ENCODE data around the gene B4GALT2.
A peak's percentile ranks its signal among the peaks of the same experiment; 100 is the strongest.

B4GALT2 gene

GRCh38 chr1:43956234-43956633 lies 22.8 kb upstream of the B4GALT2 start:
- H3K4me1 Mint-ChIP-seq (ENCODE audit: low read depth): no peaks in the 10 kb centered on the region
- H3K9me3 Mint-ChIP-seq: no peaks in the 10 kb centered on the region
- no peaks in the 10 kb centered on the region for H3K27me3 Mint-ChIP-seq
- no peak overlapping the region for H3K27ac Mint-ChIP-seq
- H3K36me3 Mint-ChIP-seq (ENCODE audit: low read depth): peaks cover 17% of the 10 kb centered on the region
- no peak overlapping the region for H3K4me3 Mint-ChIP-seq

GRCh38 chr1:43957407-43958040 lies 21.5 kb upstream of the B4GALT2 start:
- H3K36me3 Mint-ChIP-seq (ENCODE audit: low read depth): peaks cover 23% of the 10 kb centered on the region
- no peaks in the 10 kb centered on the region for H3K4me1 Mint-ChIP-seq (ENCODE audit: low read depth)
- no peak overlapping the region for H3K4me3 Mint-ChIP-seq
- no peak overlapping the region for H3K27ac Mint-ChIP-seq
- H3K9me3 Mint-ChIP-seq: no peaks in the 10 kb centered on the region
- no peaks in the 10 kb centered on the region for H3K27me3 Mint-ChIP-seq

GRCh38 chr1:43958351-43959255 lies 20.4 kb upstream of the B4GALT2 start:
- Mint-ChIP-seq H3K27ac (no peak overlapping the region), H3K4me3 (no peak overlapping the region), H3K9me3 (no peaks in the 10 kb centered on the region), H3K27me3 (no peaks in the 10 kb centered on the region), H3K4me1 (ENCODE audit: low read depth) (no peaks in the 10 kb centered on the region), H3K36me3 (ENCODE audit: low read depth) (peaks cover 27% of the 10 kb centered on the region)

GRCh38 chr1:43960798-43961197 lies 18.2 kb upstream of the B4GALT2 start:
- peaks cover 23% of the 10 kb centered on the region for H3K36me3 Mint-ChIP-seq (ENCODE audit: low read depth)

GRCh38 chr1:43961692-43962091 lies 17.3 kb upstream of the B4GALT2 start:
- H3K27ac Mint-ChIP-seq: no peak overlapping the region
- no peak overlapping the region for H3K4me3 Mint-ChIP-seq
- H3K9me3 Mint-ChIP-seq: no peaks in the 10 kb centered on the region
- no peaks in the 10 kb centered on the region for H3K27me3 Mint-ChIP-seq
- no peaks in the 10 kb centered on the region for H3K4me1 Mint-ChIP-seq (ENCODE audit: low read depth)
- H3K36me3 Mint-ChIP-seq (ENCODE audit: low read depth): peaks cover 20% of the 10 kb centered on the region

More at GRCh38 chr1:43960798-43961197, 18.2 kb upstream of the B4GALT2 start:
- Mint-ChIP-seq H3K4me3 (no peak overlapping the region), H3K4me1 (ENCODE audit: low read depth) (no peaks in the 10 kb centered on the region), H3K27ac (no peak overlapping the region), H3K9me3 (no peaks in the 10 kb centered on the region), H3K27me3 (no peaks in the 10 kb centered on the region)

- H3K27ac Mint-ChIP-seq: no peak overlapping the region
- H3K36me3 Mint-ChIP-seq (ENCODE audit: low read depth): peaks cover 14% of the 10 kb centered on the region
- no peak overlapping the region for H3K4me3 Mint-ChIP-seq
- H3K27me3 Mint-ChIP-seq: no peaks in the 10 kb centered on the region
- no peaks in the 10 kb centered on the region for H3K4me1 Mint-ChIP-seq (ENCODE audit: low read depth)
- no peaks in the 10 kb centered on the region for H3K9me3 Mint-ChIP-seq
These were observed 16.7 kb upstream of the B4GALT2 start for GRCh38 chr1:43962324-43962723.

- Mint-ChIP-seq H3K9me3 (no peaks in the 10 kb centered on the region), H3K27me3 (no peaks in the 10 kb centered on the region), H3K27ac (no peak overlapping the region), H3K4me3 (no peak overlapping the region), H3K36me3 (ENCODE audit: low read depth) (peaks cover 14% of the 10 kb centered on the region), H3K4me1 (ENCODE audit: low read depth) (no peaks in the 10 kb centered on the region)
These were observed 16.0 kb upstream of the B4GALT2 start for GRCh38 chr1:43963006-43963405.

- Mint-ChIP-seq H3K4me3 (no peak overlapping the region), H3K9me3 (no peaks in the 10 kb centered on the region), H3K4me1 (ENCODE audit: low read depth) (no peaks in the 10 kb centered on the region), H3K36me3 (ENCODE audit: low read depth) (peaks cover 16% of the 10 kb centered on the region), H3K27me3 (no peaks in the 10 kb centered on the region), H3K27ac (no peak overlapping the region)
These were observed 15.1 kb upstream of the B4GALT2 start for GRCh38 chr1:43963890-43964289.

- no peaks in the 10 kb centered on the region for H3K27me3 Mint-ChIP-seq
- H3K9me3 Mint-ChIP-seq: no peaks in the 10 kb centered on the region
- H3K27ac Mint-ChIP-seq: no peak overlapping the region
- peaks cover 16% of the 10 kb centered on the region for H3K36me3 Mint-ChIP-seq (ENCODE audit: low read depth)
- H3K4me3 Mint-ChIP-seq: no peak overlapping the region
- peaks cover 6% of the 10 kb centered on the region for H3K4me1 Mint-ChIP-seq (ENCODE audit: low read depth)
These were observed 13.7 kb upstream of the B4GALT2 start for GRCh38 chr1:43965316-43965715.

- H3K4me1 Mint-ChIP-seq (ENCODE audit: low read depth): peaks cover 20% of the 10 kb centered on the region
- no peak overlapping the region for H3K4me3 Mint-ChIP-seq
- no peaks in the 10 kb centered on the region for H3K27me3 Mint-ChIP-seq
- H3K36me3 Mint-ChIP-seq (ENCODE audit: low read depth): peaks cover 12% of the 10 kb centered on the region
- H3K9me3 Mint-ChIP-seq: no peaks in the 10 kb centered on the region
- H3K27ac Mint-ChIP-seq: no peak overlapping the region
These were observed 10.6 kb upstream of the B4GALT2 start for GRCh38 chr1:43968348-43968948.

GRCh38 chr1:43969416-43969745 lies 9.6 kb upstream of the B4GALT2 start:
- H3K27ac Mint-ChIP-seq: no peak overlapping the region
- H3K27me3 Mint-ChIP-seq: no peaks in the 10 kb centered on the region
- no peaks in the 10 kb centered on the region for H3K9me3 Mint-ChIP-seq
- peaks cover 17% of the 10 kb centered on the region for H3K36me3 Mint-ChIP-seq (ENCODE audit: low read depth)
- peaks cover 29% of the 10 kb centered on the region for H3K4me1 Mint-ChIP-seq (ENCODE audit: low read depth)
- peak overlapping the region; percentile 94 for H3K4me3 Mint-ChIP-seq

- Mint-ChIP-seq H3K36me3 (ENCODE audit: low read depth) (peaks cover 17% of the 10 kb centered on the region), H3K27me3 (no peaks in the 10 kb centered on the region), H3K4me3 (peak within 1 kb of the TSS; percentile 94), H3K27ac (peak within 1 kb of the TSS; percentile 90), H3K9me3 (no peaks in the 10 kb centered on the region), H3K4me1 (ENCODE audit: low read depth) (peaks cover 29% of the 10 kb centered on the region)
These were observed 9.1 kb upstream of the B4GALT2 start, which contains the start of gene DPH2 for GRCh38 chr1:43969746-43970466. TSS of gene DPH2 (plus strand) at chr1:43970010. CDS start at chr1:43970176, 166 bp downstream.

GRCh38 chr1:43970502-43970901 lies 8.5 kb upstream of the B4GALT2 start:
- peaks cover 17% of the 10 kb centered on the region for H3K36me3 Mint-ChIP-seq (ENCODE audit: low read depth)
- H3K9me3 Mint-ChIP-seq: no peaks in the 10 kb centered on the region
- peaks cover 29% of the 10 kb centered on the region for H3K4me1 Mint-ChIP-seq (ENCODE audit: low read depth)
- no peaks in the 10 kb centered on the region for H3K27me3 Mint-ChIP-seq
- H3K27ac Mint-ChIP-seq: peak overlapping the region; percentile 90
- peak overlapping the region; percentile 94 for H3K4me3 Mint-ChIP-seq

GRCh38 chr1:43970911-43971310 lies 8.1 kb upstream of the B4GALT2 start:
- H3K9me3 Mint-ChIP-seq: no peaks in the 10 kb centered on the region
- H3K36me3 Mint-ChIP-seq (ENCODE audit: low read depth): peaks cover 17% of the 10 kb centered on the region
- peaks cover 32% of the 10 kb centered on the region for H3K4me1 Mint-ChIP-seq (ENCODE audit: low read depth)
- H3K27ac Mint-ChIP-seq: peak overlapping the region; percentile 90
- no peaks in the 10 kb centered on the region for H3K27me3 Mint-ChIP-seq
- H3K4me3 Mint-ChIP-seq: peak overlapping the region; percentile 94

All from stimulated activated naive CD8-positive, alpha-beta T cell treated with anti-CD3 and anti-CD28 coated beads, Interleukin-15, Interleukin-2, amounts not matched to agents 100 ng/mL and 50 ng/mL, for 24 hours (primary cell).